Activated B cell treated with CpG ODN at 0.5 μM for 24 hours (primary cell): Measurements from ENCODE around the gene JSRP1. TPM values are rescaled to one million over a fixed set of nuclear protein-coding genes. Genes with fewer than 3 reads are reported as not detected.

ENCODE experiments used
- ATAC-seq: fragments of 200-7000 bp; cut with Tn5 transposase; one replicate; pipeline ENCODE4 v1.10.0; 2021; ENCODE audit warnings: low read depth, mild to moderate bottlenecking, moderate library complexity
- CTCF ChIA-PET: fragments of 350-600 bp; sonication (Branson Sonifier 250); formaldehyde crosslinking; loops from one replicate; lab custom pipeline; 2021; ENCODE audit warnings: antibody characterized with exemption; lab: Charles Lee
- POLR2A ChIA-PET: fragments of 350-600 bp; sonication (Branson Sonifier 250); formaldehyde crosslinking; loops from one replicate; lab custom pipeline; 2021; ENCODE audit warnings: antibody characterized with exemption; lab: Charles Lee
- DNase-seq: peaks from one replicate; pipeline ENCODE4 v3.0.0; 2022
- H3K27ac Mint-ChIP-seq: one replicate; pipeline ENCODE4 v1.8.0; 2020; ENCODE audit warnings: mixed read lengths
- H3K27me3 Mint-ChIP-seq: one replicate; pipeline ENCODE4 v1.8.0; 2021; ENCODE audit warnings: mixed read lengths
- H3K36me3 Mint-ChIP-seq: one replicate; pipeline ENCODE4 v1.8.0; 2021; ENCODE audit warnings: low read depth, mixed read lengths
- H3K4me1 Mint-ChIP-seq: one replicate; pipeline ENCODE4 v1.8.0; 2021; ENCODE audit warnings: mixed read lengths
- H3K4me3 Mint-ChIP-seq: one replicate; pipeline ENCODE4 v1.8.0; 2020; ENCODE audit warnings: mild to moderate bottlenecking, mixed read lengths
- H3K9me3 Mint-ChIP-seq: one replicate; pipeline ENCODE4 v1.8.0; 2020; ENCODE audit warnings: mixed read lengths
- CTCF ChIP-seq: fragments of 200-600 bp; IDR thresholded peaks from one replicate; pipeline ENCODE4 v1.8.0; 2022; ENCODE audit warnings: antibody characterized with exemption, mild to moderate bottlenecking
- intact Hi-C: fragments of 100-400 bp; cut with micrococcal nuclease; formaldehyde crosslinking; loops from one replicate; pipeline ENCODE4 v1.15.1; 2024
- total RNA-seq: library from RNA; stranded (reverse); gene quantifications from 2 replicates; pipeline ENCODE4 v1.2.3, GENCODE V29; 2022

Gene JSRP1
- total RNA-seq, 1 donor from 2014 or later = 0.31 TPM

- Mint-ChIP-seq H3K4me1 (peaks cover 69% of the 10 kb centered on the region), H3K4me3 (peak within 1 kb of the TSS; percentile 99), H3K9me3 (no peaks in the 10 kb centered on the region), H3K36me3 (peaks cover 51% of the 10 kb centered on the region), H3K27ac (peak within 1 kb of the TSS; percentile 99), H3K27me3 (no peaks in the 10 kb centered on the region)
- DNase-seq = peak; percentile 100
- intact Hi-C loops = loop anchor here (1.0 kb wide), 13 partner anchors 17 to 401 kb away; partner anchors contain the start of genes LMNB2 and TIMM13
- TF ChIP-seq CTCF = no peak
- ATAC-seq = peak; percentile 82
- ChIA-PET POLR2A (interaction anchor here (0.6 to 9.7 kb wide), 22 partner anchors 8 to 1840 kb away, joined by 3 to 103 read pairs (median 4); partner anchors contain the start of genes AP3D1, GADD45B, LSM7 and SPPL2B), CTCF (interaction anchor here (0.7 to 1.5 kb wide), 9 partner anchors 9 to 384 kb away, joined by 3 to 7 read pairs (median 4); no protein-coding TSS in a partner anchor)
Observed at GRCh38 chr19:2236314-2237050, 19.7 kb downstream of the JSRP1 start, which contains the start of the genes PLEKHJ1 and SF3A2. TSS of gene PLEKHJ1 (minus strand) at chr19:2236329. CDS start at chr19:2236248, 81 bp downstream. TSS of gene SF3A2 (plus strand) at chr19:2236824. CDS start at chr19:2243419, 6,595 bp downstream.

GRCh38 chr19:2236064-2236313, 20.2 kb downstream of the JSRP1 start:
- H3K27me3 Mint-ChIP-seq = no peaks in the 10 kb centered on the region
- peak overlapping the region; percentile 99 for H3K27ac Mint-ChIP-seq
- ChIA-PET POLR2A (interaction anchor here (0.6 to 9.7 kb wide), 23 partner anchors 8 to 1841 kb away, joined by 3 to 103 read pairs (median 4); partner anchors contain the start of genes AP3D1, GADD45B, LSM7 and SPPL2B), CTCF (interaction anchor here (0.6 to 1.5 kb wide), 10 partner anchors 8 to 385 kb away, joined by 3 to 7 read pairs (median 4); no protein-coding TSS in a partner anchor)
- no peaks in the 10 kb centered on the region for H3K9me3 Mint-ChIP-seq
- peak overlapping the region; percentile 99 for H3K4me3 Mint-ChIP-seq
- peaks cover 65% of the 10 kb centered on the region for H3K4me1 Mint-ChIP-seq
- DNase-seq = no peak
- ATAC-seq = no peak
- TF ChIP-seq CTCF = no peak
- intact Hi-C loops = loop anchor here (1.0 kb wide), 13 partner anchors 17 to 401 kb away; partner anchors contain the start of genes LMNB2 and TIMM13
- H3K36me3 Mint-ChIP-seq = peaks cover 51% of the 10 kb centered on the region

- Mint-ChIP-seq H3K27ac (peak overlapping the region; percentile 79), H3K4me3 (peak overlapping the region; percentile 99), H3K27me3 (no peaks in the 10 kb centered on the region), H3K9me3 (no peaks in the 10 kb centered on the region), H3K4me1 (peaks cover 60% of the 10 kb centered on the region), H3K36me3 (peaks cover 50% of the 10 kb centered on the region)
- TF ChIP-seq CTCF = no peak
- POLR2A ChIA-PET = interaction anchor here (0.6 to 9.7 kb wide), 24 partner anchors 9 to 1841 kb away, joined by 3 to 103 read pairs (median 4); partner anchors contain the start of genes AP3D1, GADD45B, LSM7 and SPPL2B
- intact Hi-C loops = loop anchor here (1.0 kb wide), 13 partner anchors 18 to 402 kb away; partner anchors contain the start of genes LMNB2 and TIMM13
- ATAC-seq = peak; percentile 7
- DNase-seq = peak; percentile 52
- CTCF ChIA-PET = interaction anchor here (0.6 to 1.5 kb wide), 10 partner anchors 8 to 385 kb away, joined by 3 to 7 read pairs (median 4); no protein-coding TSS in a partner anchor
Observed at GRCh38 chr19:2235381-2236063, 20.7 kb downstream of the JSRP1 start.

GRCh38 chr19:2234996-2235380, 21.2 kb downstream of the JSRP1 start:
- H3K36me3 Mint-ChIP-seq = peaks cover 52% of the 10 kb centered on the region
- no peaks in the 10 kb centered on the region for H3K27me3 Mint-ChIP-seq
- no peak for TF ChIP-seq CTCF
- ChIA-PET CTCF (interaction anchor here (1.2 to 1.5 kb wide), 5 partner anchors 10 to 386 kb away, joined by 3 to 7 read pairs (median 4); no protein-coding TSS in a partner anchor), POLR2A (interaction anchor here (0.6 to 9.7 kb wide), 8 partner anchors 23 to 91 kb away, joined by 3 to 103 read pairs (median 6); no protein-coding TSS in a partner anchor)
- no peak for ATAC-seq
- H3K4me1 Mint-ChIP-seq = peaks cover 55% of the 10 kb centered on the region
- peak overlapping the region; percentile 99 for H3K4me3 Mint-ChIP-seq
- peak overlapping the region; percentile 79 for H3K27ac Mint-ChIP-seq
- no peaks in the 10 kb centered on the region for H3K9me3 Mint-ChIP-seq
- no peak for DNase-seq
- intact Hi-C loops = no loop called here
